ENCODE results near the gene MYDGF. TPM values are rescaled to one million over a fixed set of nuclear protein-coding genes. Genes with fewer than 3 reads are reported as not detected.

The MYDGF gene
- total RNA-seq, 2 donors from 2014 or later, result 51.9 to 78.8 TPM

DNA sequence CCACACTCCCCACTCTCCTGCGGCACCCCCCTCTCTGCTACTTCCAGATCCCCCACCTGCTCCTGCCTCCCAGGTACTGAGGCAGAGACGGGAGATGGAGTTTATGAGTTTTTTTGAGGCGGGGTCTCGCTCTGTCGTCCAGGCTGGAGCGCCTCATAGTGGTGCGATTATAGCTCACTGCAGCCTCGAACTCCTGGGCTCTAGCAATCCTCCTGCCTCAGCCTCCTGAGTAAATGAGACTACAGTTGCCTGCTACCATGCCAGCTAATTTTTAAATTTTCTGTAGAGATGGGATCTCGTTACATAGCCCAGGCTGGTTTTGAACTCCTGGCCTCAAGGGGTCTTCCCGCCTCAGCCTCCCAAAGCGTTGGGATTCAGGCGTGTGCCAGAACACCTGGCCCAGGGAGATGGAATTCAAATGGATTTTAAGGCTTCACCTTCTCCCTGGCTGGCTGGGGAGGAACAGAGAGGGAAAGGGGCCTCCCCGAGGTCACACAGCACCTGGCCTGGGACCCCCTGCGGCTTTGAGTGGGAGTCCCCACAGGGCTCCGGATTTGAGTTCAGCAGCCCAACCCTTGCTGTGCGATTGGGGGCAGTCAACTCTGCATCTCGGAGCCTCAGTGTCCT is 50.4 kb downstream of the MYDGF start:
- no peaks in the 10 kb centered on the region for H3K27me3 Mint-ChIP-seq (ENCODE audit: low read depth)
- no peaks in the 10 kb centered on the region for H3K36me3 Mint-ChIP-seq (ENCODE audit: insufficient read depth in 2 of 2)
- no peak for ATAC-seq (replicated peaks in 1 of 2)
- no peak for DNase-seq
- H3K9me3 Mint-ChIP-seq, result no peaks in the 10 kb centered on the region
- H3K27ac Mint-ChIP-seq, result no peak overlapping the region
- no peak overlapping the region for H3K4me3 Mint-ChIP-seq
- H3K4me1 Mint-ChIP-seq (ENCODE audit: low read depth), result no peaks in the 10 kb centered on the region

DNA sequence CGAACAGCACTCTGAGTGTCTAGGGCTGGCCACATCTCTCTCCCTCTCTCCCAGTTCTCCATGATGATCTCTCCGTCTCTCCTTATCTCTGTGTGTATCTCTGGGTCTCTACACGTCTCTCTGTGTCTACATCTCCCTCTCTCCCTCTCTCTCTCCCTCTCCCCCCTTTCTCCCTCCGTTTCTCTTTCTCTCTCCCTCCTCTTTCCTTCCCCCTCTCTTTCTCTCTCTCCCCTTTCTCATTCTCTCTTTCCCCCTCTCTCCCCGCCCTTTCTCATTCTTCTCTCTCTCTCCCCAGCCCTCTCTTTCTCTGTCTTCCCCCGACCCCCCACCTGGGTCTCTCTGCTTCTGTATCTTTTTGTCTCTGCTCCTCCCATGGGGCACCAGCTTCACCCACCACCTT is 52.1 kb downstream of the MYDGF start:
- ATAC-seq (replicated peaks in 1 of 2) (no peak), DNase-seq (no peak)
- no peak overlapping the region for H3K27ac Mint-ChIP-seq
- no peaks in the 10 kb centered on the region for H3K36me3 Mint-ChIP-seq (ENCODE audit: insufficient read depth in 2 of 2)
- no peaks in the 10 kb centered on the region for H3K9me3 Mint-ChIP-seq
- no peak overlapping the region for H3K4me3 Mint-ChIP-seq
- H3K27me3 Mint-ChIP-seq (ENCODE audit: low read depth), result no peaks in the 10 kb centered on the region
- no peaks in the 10 kb centered on the region for H3K4me1 Mint-ChIP-seq (ENCODE audit: low read depth)

DNA sequence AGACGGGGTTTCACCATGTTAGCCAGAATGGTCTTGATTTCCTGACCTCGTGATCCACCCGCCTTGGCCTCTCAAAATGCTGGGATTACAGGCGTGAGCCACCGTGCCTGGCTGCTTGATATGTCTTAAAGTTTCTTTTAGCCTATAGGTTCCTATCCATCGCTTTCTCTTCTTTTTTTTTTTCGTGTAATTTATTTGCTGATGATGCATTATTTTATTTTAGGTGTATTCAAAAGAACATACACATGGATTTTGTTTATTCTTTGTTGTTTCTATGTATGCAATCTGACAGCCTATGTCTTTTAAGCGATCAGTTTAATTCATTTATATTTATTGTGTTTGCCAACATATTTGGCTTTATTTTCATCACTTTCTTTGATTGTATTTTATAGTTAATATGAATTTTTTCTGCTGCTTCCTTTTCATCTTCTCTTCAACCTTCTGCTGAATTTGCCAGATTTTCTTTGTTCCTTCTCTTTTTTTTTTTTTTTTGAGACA is 56.8 kb downstream of the MYDGF start:
- DNase-seq, result no peak
- H3K27ac Mint-ChIP-seq, result no peak overlapping the region
- no peaks in the 10 kb centered on the region for H3K9me3 Mint-ChIP-seq
- no peaks in the 10 kb centered on the region for H3K36me3 Mint-ChIP-seq (ENCODE audit: insufficient read depth in 2 of 2)
- no peak overlapping the region for H3K4me3 Mint-ChIP-seq
- ATAC-seq (replicated peaks in 1 of 2), result no peak
- H3K4me1 Mint-ChIP-seq (ENCODE audit: low read depth), result no peaks in the 10 kb centered on the region
- H3K27me3 Mint-ChIP-seq (ENCODE audit: low read depth), result peaks cover 15% of the 10 kb centered on the region

DNA sequence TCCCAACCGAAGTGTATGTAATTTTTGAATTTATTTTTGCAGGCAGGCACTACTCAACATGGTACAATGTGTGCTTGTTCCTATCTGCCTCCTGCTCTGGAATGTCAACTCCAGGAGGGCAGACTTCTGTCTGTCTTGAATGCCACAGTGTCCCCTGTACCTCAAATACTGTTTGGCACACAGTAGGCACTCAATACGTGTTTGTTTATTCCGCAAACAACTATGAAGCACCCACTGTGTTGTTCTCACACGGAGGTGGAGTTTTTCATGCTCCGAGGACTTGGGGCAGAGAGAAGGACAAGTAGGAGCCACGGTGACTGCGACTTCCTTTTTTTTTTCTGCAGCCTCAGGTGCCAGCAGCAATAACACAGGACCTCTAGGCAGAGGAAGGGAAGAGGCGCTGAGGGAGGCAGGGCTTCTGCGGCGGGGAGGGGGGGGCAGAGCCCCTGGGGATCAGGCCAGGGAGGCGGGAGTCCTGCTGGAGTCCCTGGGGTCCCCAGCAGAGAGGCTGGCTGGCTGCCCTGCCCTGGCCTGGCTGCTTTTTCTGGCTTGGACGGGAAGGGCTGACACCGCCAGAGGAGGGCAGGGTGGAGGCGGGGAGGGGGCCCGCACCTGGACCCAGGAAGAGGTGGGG is 60.1 kb downstream of the MYDGF start:
- Mint-ChIP-seq H3K27me3 (ENCODE audit: low read depth) (peaks cover 21% of the 10 kb centered on the region), H3K36me3 (ENCODE audit: insufficient read depth in 2 of 2) (no peaks in the 10 kb centered on the region), H3K4me1 (ENCODE audit: low read depth) (no peaks in the 10 kb centered on the region), H3K27ac (no peak overlapping the region), H3K9me3 (no peaks in the 10 kb centered on the region), H3K4me3 (no peak overlapping the region)
- DNase-seq (no peak), ATAC-seq (replicated peaks in 1 of 2) (no peak)

Other genes with a start within 250 kb of the MYDGF start
- gene UBXN6, start 212.5 kb downstream of the MYDGF start, total RNA-seq, result 10 to 100 TPM; 55.2 to 61.3 TPM
- 10 to 100 TPM; 48.5 to 58.9 TPM for gene HDGFL2, start 198.0 kb downstream of the MYDGF start, total RNA-seq
- under 1 TPM; 0.05 to 0.12 TPM for gene PLIN4, start 151.9 kb downstream of the MYDGF start, total RNA-seq
- under 1 TPM; 0.24 to 0.81 TPM for gene PLIN5, start 135.1 kb downstream of the MYDGF start, total RNA-seq
- gene LRG1, start 130.3 kb downstream of the MYDGF start, total RNA-seq, result 1 to 10 TPM in 1 of 2 donors, under 1 TPM in 1; 0.67 to 2.3 TPM
- gene SEMA6B, start 110.7 kb downstream of the MYDGF start, total RNA-seq, result under 1 TPM; 0.05 to 0.19 TPM
- 10 to 100 TPM; 22.1 to 25.7 TPM for gene TNFAIP8L1, start 30.8 kb downstream of the MYDGF start, total RNA-seq
- gene DPP9, start 53.5 kb upstream of the MYDGF start, total RNA-seq, result 10 to 100 TPM; 58.8 to 61.0 TPM
- gene FEM1A, start 121.4 kb upstream of the MYDGF start, total RNA-seq, result 10 to 100 TPM in 1 of 2 donors, 1 to 10 TPM in 1; 9.8 to 11.8 TPM
- 10 to 100 TPM; 18.7 to 20.5 TPM for gene TICAM1, start 161.4 kb upstream of the MYDGF start, total RNA-seq
- gene PLIN3, start 197.3 kb upstream of the MYDGF start, total RNA-seq, result 10 to 100 TPM; 43.7 to 44.6 TPM
- under 1 TPM; 0.72 to 0.76 TPM for gene ARRDC5, start 232.6 kb upstream of the MYDGF start, total RNA-seq
- 100 to 1,000 TPM in 1 of 2 donors, 10 to 100 TPM in 1; 76.4 to 110 TPM for gene UHRF1, start 239.2 kb upstream of the MYDGF start, total RNA-seq